Stomach (tissue), 9 donors: ENCODE results near the gene TMEM8B. TPM values are rescaled to one million over a fixed set of nuclear protein-coding genes. Genes with fewer than 3 reads are reported as not detected.

Source experiments
- DNase-seq, 2 donors: peaks; one replicate each; pipeline versions ENCODE4 v3.0.0 to v3.0.0-alpha.2; 2013 to 2019
- H3K27ac ChIP-seq, 5 donors: fragments of 200-600 bp in 4 of 5; sonication (generic) in 4 of 5; one replicate each; pipeline ENCODE4 v1.5.1; 2013 to 2019; ENCODE audit warnings: mild to moderate bottlenecking in 1 of 5, moderate library complexity in 1 of 5
- H3K27me3 ChIP-seq, 3 donors: fragments of 200-600 bp; sonication (generic); one replicate each; pipeline ENCODE4 v1.5.1; 2017 to 2019; ENCODE audit warnings: mixed run types in 1 of 3
- H3K36me3 ChIP-seq, 4 donors: fragments of 200-600 bp; sonication (generic); 1 replicate in 3 of 4; 2 replicates in 1 of 4; pipeline ENCODE4 v1.5.1; 2016 to 2019
- H3K4me1 ChIP-seq, 4 donors: fragments of 200-600 bp; sonication (generic); one replicate each; pipeline ENCODE4 v1.5.1; 2016 to 2019
- H3K4me3 ChIP-seq, 4 donors: fragments of 200-600 bp; sonication (generic) in 3 of 4; one replicate each; pipeline ENCODE4 v1.5.1; 2016 to 2019; ENCODE audit warnings: mild to moderate bottlenecking in 1 of 4
- H3K9me3 ChIP-seq, 4 donors: fragments of 200-600 bp; sonication (generic); one replicate each; pipeline ENCODE4 v1.5.1; 2016 to 2019
- EP300 ChIP-seq: sonication (generic); formaldehyde crosslinking; IDR thresholded peaks from one replicate; pipeline ENCODE4 v1.6.1; 2017; ENCODE audit warnings: antibody characterized with exemption
- POLR2A ChIP-seq, 4 donors: fragments of 450-650 bp; IDR thresholded peaks; one replicate each; pipeline ENCODE4 v1.6.1; 2016; ENCODE audit warnings: antibody characterized with exemption in 4 of 4, control low read depth in 2 of 4, mild to moderate bottlenecking in 1 of 4, moderate library complexity in 1 of 4
- POLR2AphosphoS5 ChIP-seq, 3 donors: sonication (generic); formaldehyde crosslinking; IDR thresholded peaks; one replicate each; pipeline ENCODE4 v1.6.1; 2016; ENCODE audit warnings: antibody characterized with exemption in 3 of 3
- WGBS, 5 donors: extraction: QIAGEN DNeasy Blood & Tissue Kit in 3 of 5; methylation state at CpG; one replicate each; pipeline versions ENCODE4 v1.1.5 to v1.1.7; 2013 to 2018; 5-methylcytosine and 5-hydroxymethylcytosine counted together
- intact Hi-C: fragments of 100-400 bp; cut with DNase I; formaldehyde crosslinking; loops from one replicate; pipeline ENCODE4 v1.15.1; 2023; ENCODE audit warnings: low total_unique reads
- polyA plus RNA-seq, 3 donors: library from polyadenylated mRNA; stranded (reverse); fragments of 200-250 nt; gene quantifications; one replicate each; pipeline ENCODE4 v1.2.3, GENCODE V29; 2013
- total RNA-seq, 5 donors: library from RNA; depleted of rRNA; stranded (reverse); fragments of >200 nt; gene quantifications; one replicate each; pipeline versions ENCODE4 v1.1.0 to v1.2.3, GENCODE V29; 2014 to 2016
- TF ChIP-seq, protein P1 (sequence below), 7 experiments: fragments of 450-650 bp in 4 of 7; fragments of 200-600 bp in 3 of 7; sonication (generic) in 3 of 7; IDR thresholded peaks; one replicate each; pipeline ENCODE4 v1.5.1; 2016 to 2019; ENCODE audit warnings: antibody characterized with exemption in 7 of 7, control low read depth in 2 of 7, mild to moderate bottlenecking in 1 of 7
- donor health status: healthy with polysubstance abuse.
- donor health status: Bipolar disorder and iron deficiency.
- donor health status: healthy.

TMEM8B gene
- total and polyA plus RNA-seq, 8 donors: 4.6 to 81.4 (median 8.1) TPM

- intact Hi-C loops: loop anchor here (10.0 kb wide), 1 partner anchor 59 kb away; no protein-coding TSS in a partner anchor
- no peak for DNase-seq
- H3K27me3 ChIP-seq: peaks cover 0 to 45% (median 16%) of the 10 kb centered on the region in 3 donors
- H3K4me1 ChIP-seq: peaks cover 0 to 12% (median 4%) of the 10 kb centered on the region in 4 donors
- H3K36me3 ChIP-seq: no peaks in the 10 kb centered on the region
- no peak overlapping the region for H3K27ac ChIP-seq
- TF ChIP-seq POLR2AphosphoS5 (IDR thresholded peaks at IDR 0.05) (no peak), POLR2A (IDR thresholded peaks at IDR 0.05) (no peak), EP300 (no peak)
- TF ChIP-seq, protein P1, sequence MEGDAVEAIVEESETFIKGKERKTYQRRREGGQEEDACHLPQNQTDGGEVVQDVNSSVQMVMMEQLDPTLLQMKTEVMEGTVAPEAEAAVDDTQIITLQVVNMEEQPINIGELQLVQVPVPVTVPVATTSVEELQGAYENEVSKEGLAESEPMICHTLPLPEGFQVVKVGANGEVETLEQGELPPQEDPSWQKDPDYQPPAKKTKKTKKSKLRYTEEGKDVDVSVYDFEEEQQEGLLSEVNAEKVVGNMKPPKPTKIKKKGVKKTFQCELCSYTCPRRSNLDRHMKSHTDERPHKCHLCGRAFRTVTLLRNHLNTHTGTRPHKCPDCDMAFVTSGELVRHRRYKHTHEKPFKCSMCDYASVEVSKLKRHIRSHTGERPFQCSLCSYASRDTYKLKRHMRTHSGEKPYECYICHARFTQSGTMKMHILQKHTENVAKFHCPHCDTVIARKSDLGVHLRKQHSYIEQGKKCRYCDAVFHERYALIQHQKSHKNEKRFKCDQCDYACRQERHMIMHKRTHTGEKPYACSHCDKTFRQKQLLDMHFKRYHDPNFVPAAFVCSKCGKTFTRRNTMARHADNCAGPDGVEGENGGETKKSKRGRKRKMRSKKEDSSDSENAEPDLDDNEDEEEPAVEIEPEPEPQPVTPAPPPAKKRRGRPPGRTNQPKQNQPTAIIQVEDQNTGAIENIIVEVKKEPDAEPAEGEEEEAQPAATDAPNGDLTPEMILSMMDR (IDR thresholded peaks at IDR 0.05): no peak
- no peak overlapping the region for H3K4me3 ChIP-seq
- WGBS, 5 donors: 65 to 80% (median 77%) methylated on average over 8 of the region's 8 CpGs
- no peaks in the 10 kb centered on the region for H3K9me3 ChIP-seq
Measured at GRCh38 chr9:35863583-35863982, 34.6 kb downstream of the TMEM8B start.

GRCh38 chr9:35864695-35865255, 35.7 kb downstream of the TMEM8B start:
- H3K36me3 ChIP-seq: no peaks in the 10 kb centered on the region
- H3K9me3 ChIP-seq: no peaks in the 10 kb centered on the region
- no peak overlapping the region for H3K4me3 ChIP-seq
- WGBS, 5 donors: 76 to 85% (median 79%) methylated on average over 8 of the region's 8 CpGs
- H3K4me1 ChIP-seq: peaks cover 0 to 6% (median 1%) of the 10 kb centered on the region in 4 donors
- no peak overlapping the region for H3K27ac ChIP-seq
- intact Hi-C loops: loop anchor here (10.0 kb wide), 1 partner anchor 60 kb away; no protein-coding TSS in a partner anchor
- TF ChIP-seq POLR2AphosphoS5 (IDR thresholded peaks at IDR 0.05) (no peak), POLR2A (IDR thresholded peaks at IDR 0.05) (no peak), EP300 (no peak)
- TF ChIP-seq, protein P1 (IDR thresholded peaks at IDR 0.05): no peak
- peaks cover 0 to 51% (median 16%) of the 10 kb centered on the region in 3 donors for H3K27me3 ChIP-seq
- DNase-seq: no peak

GRCh38 chr9:35867538-35867937, 38.5 kb downstream of the TMEM8B start:
- Histone ChIP-seq H3K27me3 (peaks cover 0 to 35% (median 10%) of the 10 kb centered on the region in 3 donors), H3K36me3 (no peaks in the 10 kb centered on the region), H3K9me3 (no peaks in the 10 kb centered on the region), H3K27ac (no peak overlapping the region), H3K4me1 (no peaks in the 10 kb centered on the region), H3K4me3 (no peak overlapping the region)
- DNase-seq: no peak
- 88 to 95% (median 92%) methylated on average over 4 of the region's 4 CpGs for WGBS, 5 donors
- intact Hi-C loops: loop anchor here (10.0 kb wide), 1 partner anchor 63 kb away; no protein-coding TSS in a partner anchor
- TF ChIP-seq POLR2AphosphoS5 (IDR thresholded peaks at IDR 0.05): no peak
- TF ChIP-seq, protein P1 (IDR thresholded peaks at IDR 0.05): no peak
- TF ChIP-seq POLR2A (IDR thresholded peaks at IDR 0.05): no peak
- TF ChIP-seq EP300: no peak

- intact Hi-C loops: loop anchor here (10.0 kb wide), 1 partner anchor 64 kb away; no protein-coding TSS in a partner anchor
- Histone ChIP-seq H3K27ac (no peak overlapping the region), H3K9me3 (no peaks in the 10 kb centered on the region), H3K4me1 (no peaks in the 10 kb centered on the region), H3K4me3 (no peak overlapping the region), H3K36me3 (no peaks in the 10 kb centered on the region), H3K27me3 (peaks cover 0 to 28% (median 0%) of the 10 kb centered on the region in 3 donors)
- TF ChIP-seq EP300 (no peak), POLR2A (IDR thresholded peaks at IDR 0.05) (no peak), POLR2AphosphoS5 (IDR thresholded peaks at IDR 0.05) (no peak)
- TF ChIP-seq, protein P1 (IDR thresholded peaks at IDR 0.05): no peak
- no peak for DNase-seq
- 67 to 88% (median 71%) methylated on average over 2 of the region's 2 CpGs for WGBS, 5 donors
Measured at GRCh38 chr9:35868933-35869332, 39.9 kb downstream of the TMEM8B start.
